ENCODE data around the gene IVD. TPM values are rescaled to one million over a fixed set of nuclear protein-coding genes. Genes with fewer than 3 reads are reported as not detected.

IVD gene
- total and polyA plus RNA-seq, 9 of the 15 experiments (the other 6 are each of a cell fraction or from before 2014, with no cell fraction given) = 0.15 to 4.5 (median 2.4) TPM

GRCh38 chr15:40421246-40422157, 15.9 kb downstream of the IVD start (continued):
- TF ChIP-seq JUND (IDR thresholded peaks at IDR 0.05; ENCODE audit: borderline replicate concordance, low read depth, low read length) = peak; percentile 36; the same call in 1 of the 2 replicates
- TF ChIP-seq JUND (tag; IDR thresholded peaks at IDR 0.05; ENCODE audit: borderline replicate concordance, low read depth, low read length) = no peak
- no peak for TF ChIP-seq ZSCAN32 (CRISPR knock-in tag; IDR thresholded peaks at IDR 0.05)
- TF ChIP-seq MTA2 (IDR thresholded peaks at IDR 0.05; ENCODE audit: low read depth) = no peak
- no peak for TF ChIP-seq SRSF1 (IDR thresholded peaks at IDR 0.05; ENCODE audit: low read depth, low read length)
- TF ChIP-seq NCOA4 (IDR thresholded peaks at IDR 0.05; ENCODE audit: partially characterized antibody) = no peak
- no peak for TF ChIP-seq FOXJ2 (tag; IDR thresholded peaks at IDR 0.05)
- TF ChIP-seq LEF1 (IDR thresholded peaks at IDR 0.05) = no peak
- TF ChIP-seq ZNF644 (tag; IDR thresholded peaks at IDR 0.05; ENCODE audit: low read depth) = no peak
- TF ChIP-seq RHOXF2B (CRISPR knock-in tag; conservative IDR thresholded peaks at IDR 0.05) = no peak
- TF ChIP-seq ZNF717 (CRISPR knock-in tag; IDR thresholded peaks at IDR 0.05) = no peak
- TF ChIP-seq ZNF780A (CRISPR knock-in tag; IDR thresholded peaks at IDR 0.05) = no peak
- 0 out of 2 replicates have a peak, but pooled peaks have one; percentile 35 for TF ChIP-seq KLF16 (IDR thresholded peaks at IDR 0.05)
- no peak for TF ChIP-seq ZBTB43 (CRISPR knock-in tag; IDR thresholded peaks at IDR 0.05)
- TF ChIP-seq SRSF3 (IDR thresholded peaks at IDR 0.05; ENCODE audit: insufficient read depth, low read length) = no peak
- TF ChIP-seq MAZ (CRISPR knock-in tag; conservative IDR thresholded peaks at IDR 0.05 in 1 of 2, IDR thresholded peaks at IDR 0.05 in 1 of 2) = peak in 1 of 2 experiments; percentile 68; a peak in 2 of 4 replicates
- TF ChIP-seq CCAR2 (IDR thresholded peaks at IDR 0.05; ENCODE audit: low read depth, low read length) = no peak
- no peak for TF ChIP-seq CBX1 (IDR thresholded peaks at IDR 0.05; ENCODE audit: low read depth)
- TF ChIP-seq AFF4 (CRISPR knock-in tag; IDR thresholded peaks at IDR 0.05) = no peak
- peak; percentile 34 for TF ChIP-seq CTCFL (IDR thresholded peaks at IDR 0.05; ENCODE audit: borderline replicate concordance, insufficient read depth, low read depth, low read length, poor library complexity, severe bottlenecking)
- TF ChIP-seq ZNF41 (CRISPR knock-in tag; conservative IDR thresholded peaks at IDR 0.05) = no peak
- TF ChIP-seq NFIX (CRISPR knock-in tag; IDR thresholded peaks at IDR 0.05; ENCODE audit: low read depth) = no peak
